GM13977 (cell line): ENCODE results near the gene NGLY1.

Experiments
- DNase-seq: peaks from one replicate; pipeline ENCODE4 v3.0.0; 2012; ENCODE audit warnings: low spot score
- in situ Hi-C: fragments of 300-500 bp; cut with MboI; formaldehyde crosslinking; loops from one replicate; pipeline ENCODE4 v1.12.0; 2022; ENCODE audit warnings: low sequenced_read_pairs, low pct_unique_long_range_greater_than_20kb, mixed read lengths, inconsistent platforms; ENCODE audit not compliant: unreplicated experiment
- TF ChIP-seq, protein P1 (sequence below): IDR thresholded peaks from 2 replicates; pipeline ENCODE4 v1.5.1; 2012; ENCODE audit warnings: mild to moderate bottlenecking, control low read depth; ENCODE audit not compliant: insufficient read depth; ENCODE audit errors: extremely low read depth, missing control alignments

NGLY1 gene

DNA sequence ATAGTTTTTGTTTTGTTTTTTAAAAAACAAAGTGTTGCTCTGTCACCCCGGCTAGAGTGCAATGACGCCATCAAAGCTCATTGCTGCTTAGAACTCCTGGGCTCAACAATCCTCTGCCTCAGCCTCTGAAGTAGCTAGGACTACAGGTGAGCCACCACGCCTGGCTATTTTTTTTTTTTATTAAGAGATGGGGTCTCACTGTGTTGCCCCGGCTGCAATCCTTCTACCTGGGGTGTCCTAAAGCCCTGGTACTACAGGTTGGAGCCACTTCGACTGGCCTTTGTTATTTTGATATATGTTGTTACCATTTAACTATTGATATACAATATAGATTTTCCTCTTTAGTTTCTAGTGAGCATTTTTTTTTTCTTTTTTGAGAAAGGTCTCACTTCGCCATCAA, 2.6 kb downstream of the NGLY1 start:
- in situ Hi-C loops: no loop called here
- TF ChIP-seq, protein P1, sequence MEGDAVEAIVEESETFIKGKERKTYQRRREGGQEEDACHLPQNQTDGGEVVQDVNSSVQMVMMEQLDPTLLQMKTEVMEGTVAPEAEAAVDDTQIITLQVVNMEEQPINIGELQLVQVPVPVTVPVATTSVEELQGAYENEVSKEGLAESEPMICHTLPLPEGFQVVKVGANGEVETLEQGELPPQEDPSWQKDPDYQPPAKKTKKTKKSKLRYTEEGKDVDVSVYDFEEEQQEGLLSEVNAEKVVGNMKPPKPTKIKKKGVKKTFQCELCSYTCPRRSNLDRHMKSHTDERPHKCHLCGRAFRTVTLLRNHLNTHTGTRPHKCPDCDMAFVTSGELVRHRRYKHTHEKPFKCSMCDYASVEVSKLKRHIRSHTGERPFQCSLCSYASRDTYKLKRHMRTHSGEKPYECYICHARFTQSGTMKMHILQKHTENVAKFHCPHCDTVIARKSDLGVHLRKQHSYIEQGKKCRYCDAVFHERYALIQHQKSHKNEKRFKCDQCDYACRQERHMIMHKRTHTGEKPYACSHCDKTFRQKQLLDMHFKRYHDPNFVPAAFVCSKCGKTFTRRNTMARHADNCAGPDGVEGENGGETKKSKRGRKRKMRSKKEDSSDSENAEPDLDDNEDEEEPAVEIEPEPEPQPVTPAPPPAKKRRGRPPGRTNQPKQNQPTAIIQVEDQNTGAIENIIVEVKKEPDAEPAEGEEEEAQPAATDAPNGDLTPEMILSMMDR: no peak
- no peak for DNase-seq

DNA sequence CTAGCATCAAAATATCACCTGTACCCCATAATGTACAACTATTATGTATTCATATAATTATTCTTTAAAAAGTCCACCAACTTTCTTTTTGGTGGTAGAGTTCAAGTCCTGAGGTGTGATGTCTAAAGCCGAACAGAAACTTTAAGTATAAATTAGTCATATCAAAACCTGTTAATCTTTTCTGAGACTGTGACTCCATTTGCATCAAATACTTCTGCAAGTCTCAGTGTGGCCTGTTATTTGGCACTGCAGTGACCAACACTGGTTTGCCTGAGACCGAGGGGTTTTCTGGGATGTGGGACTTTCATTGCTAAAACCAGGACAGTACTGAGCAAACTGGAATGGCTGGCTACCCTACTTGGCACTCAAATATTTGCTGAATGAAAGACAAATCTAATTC, 7.3 kb downstream of the NGLY1 start:
- TF ChIP-seq, protein P1: no peak
- DNase-seq: no peak
- in situ Hi-C loops: no loop called here

DNA sequence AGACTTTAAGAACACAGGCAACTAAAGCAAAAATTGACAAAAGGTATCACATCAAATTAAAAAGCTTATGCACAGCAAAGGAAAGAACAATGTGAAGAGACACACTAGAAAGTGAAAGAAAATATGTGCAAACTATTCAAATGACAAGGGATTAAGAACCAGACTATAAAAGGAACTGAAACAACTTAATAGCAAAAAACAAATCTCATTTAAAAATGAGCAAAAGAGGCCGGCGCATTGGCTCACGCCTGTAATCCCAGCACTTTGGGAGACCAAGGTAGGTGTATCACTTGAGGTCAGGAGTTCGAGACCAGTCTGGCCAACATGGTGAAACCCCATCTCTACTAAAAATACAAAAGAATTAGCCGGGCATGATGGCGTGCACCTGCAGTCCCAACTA, 14.4 kb downstream of the NGLY1 start:
- TF ChIP-seq, protein P1: no peak
- no peak for DNase-seq
- in situ Hi-C loops: no loop called here

DNA sequence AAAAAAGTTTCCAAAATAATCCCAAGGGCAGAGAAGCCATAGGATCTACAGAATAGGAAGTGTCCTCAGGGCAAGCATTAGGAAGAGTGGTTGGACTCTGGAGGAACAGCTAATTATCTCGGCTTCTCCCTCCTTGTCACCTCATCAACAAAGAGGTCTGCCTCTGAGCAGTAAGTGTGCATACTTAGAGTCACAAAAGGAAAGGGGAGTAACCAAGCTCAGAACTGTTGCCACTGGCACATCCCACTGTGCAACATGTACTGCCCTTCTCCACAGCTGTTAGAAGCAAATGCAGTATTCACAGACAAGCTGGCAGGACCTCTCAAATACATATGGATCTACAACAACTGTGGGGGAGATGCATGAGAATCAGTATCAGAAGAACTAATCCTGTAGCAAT, 31.5 kb downstream of the NGLY1 start:
- TF ChIP-seq, protein P1: no peak
- in situ Hi-C loops: no loop called here
- no peak for DNase-seq

DNA sequence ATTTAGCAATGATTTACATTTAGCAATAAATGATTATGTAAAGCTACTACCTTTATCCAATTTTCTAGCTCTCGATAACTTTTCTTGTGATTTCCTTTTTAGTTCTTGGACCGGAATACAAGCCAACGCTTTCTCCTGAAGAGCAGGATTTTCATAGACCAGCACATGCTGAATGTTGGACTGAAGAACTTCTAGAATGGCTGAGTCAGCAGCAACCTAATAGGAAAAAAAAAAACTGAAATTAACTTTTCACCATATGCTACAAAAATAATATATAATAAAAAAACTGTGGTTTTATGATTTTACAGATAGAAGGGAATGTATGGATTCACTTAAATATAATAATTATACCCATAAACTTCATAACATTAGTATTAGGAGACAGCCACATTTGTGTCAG, 32.2 kb downstream of the NGLY1 start:
- TF ChIP-seq, protein P1: no peak
- in situ Hi-C loops: no loop called here
- DNase-seq: no peak

DNA sequence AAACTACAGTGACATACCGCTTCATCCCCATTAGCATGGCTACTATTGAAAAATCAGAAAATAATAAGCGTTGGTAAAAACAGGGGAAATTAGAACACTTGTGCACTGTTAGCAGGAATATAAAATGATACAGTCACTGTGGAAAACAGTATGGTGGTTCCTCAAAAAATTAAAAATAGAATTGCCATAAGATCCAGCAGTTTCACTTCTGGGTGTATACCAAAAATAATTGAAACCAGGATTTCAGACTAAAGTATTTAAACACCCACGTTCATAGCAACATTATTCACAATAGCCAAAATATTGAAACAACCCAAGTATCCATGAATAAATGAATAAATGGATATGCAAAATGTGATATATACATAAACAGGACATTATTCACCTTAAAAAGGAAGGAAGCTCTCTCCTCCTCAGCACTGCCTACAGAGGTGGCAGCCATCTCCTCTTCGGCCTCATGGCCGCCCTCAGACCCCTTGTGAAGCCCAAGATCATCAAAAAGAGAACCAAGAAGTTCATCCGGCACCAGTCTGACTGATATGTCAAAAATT, 34.1 kb downstream of the NGLY1 start:
- in situ Hi-C loops: no loop called here
- TF ChIP-seq, protein P1: no peak
- DNase-seq: no peak

DNA sequence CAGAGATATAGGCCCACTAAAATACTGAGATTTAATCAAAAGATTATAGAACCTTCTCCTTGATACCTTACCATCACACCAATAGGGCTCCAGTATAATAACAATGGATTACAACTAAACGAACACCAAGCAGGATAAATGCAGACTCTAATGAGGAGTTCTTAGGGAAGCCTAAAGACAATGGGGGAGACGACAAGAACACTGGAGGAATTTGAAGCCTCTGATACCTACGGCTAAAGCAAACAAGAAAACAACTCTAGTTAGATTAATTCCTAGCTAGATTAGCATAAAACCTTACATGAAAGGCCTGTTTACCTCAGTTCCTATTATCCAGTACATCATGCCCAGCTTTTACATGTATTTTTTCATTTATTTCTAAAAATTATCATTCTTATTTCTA, 35.1 kb downstream of the NGLY1 start:
- in situ Hi-C loops: no loop called here
- DNase-seq: no peak
- TF ChIP-seq, protein P1: no peak
